NCI-H748 treated with DMSO at 0.1 percent for 48 hours (cell line): Measurements from ENCODE around the gene DPYSL5.

Experiments
- DNase-seq: peaks from one replicate; lab custom pipeline; 2025; lab: John Stamatoyannopoulos, UW

Gene DPYSL5

GRCh38 chr2:26932974-26933373 lies 85.0 kb downstream of the DPYSL5 start:
- DNase-seq, result no peak

- no peak for DNase-seq
These were observed 85.8 kb downstream of the DPYSL5 start for GRCh38 chr2:26933431-26934334.

GRCh38 chr2:26934335-26934724 lies 86.4 kb downstream of the DPYSL5 start:
- no peak for DNase-seq

GRCh38 chr2:26934985-26935384 lies 87.1 kb downstream of the DPYSL5 start:
- no peak for DNase-seq

GRCh38 chr2:26936855-26937254 lies 88.9 kb downstream of the DPYSL5 start:
- no peak for DNase-seq

- no peak for DNase-seq
These were observed 90.6 kb downstream of the DPYSL5 start for GRCh38 chr2:26938399-26939118.

GRCh38 chr2:26940001-26940400 lies 92.1 kb downstream of the DPYSL5 start:
- DNase-seq, result no peak

- no peak for DNase-seq
These were observed 93.6 kb downstream of the DPYSL5 start for GRCh38 chr2:26941486-26941885.

GRCh38 chr2:26942543-26943295 lies 94.8 kb downstream of the DPYSL5 start:
- peak; percentile 63 for DNase-seq

GRCh38 chr2:26945991-26946750 lies 98.2 kb downstream of the DPYSL5 start:
- no peak for DNase-seq

GRCh38 chr2:26946841-26947784 lies 99.2 kb downstream of the DPYSL5 start:
- DNase-seq, result no peak

- no peak for DNase-seq
These were observed 100.9 kb downstream of the DPYSL5 start for GRCh38 chr2:26948800-26949199.

GRCh38 chr2:26950246-26950645 lies 102.3 kb downstream of the DPYSL5 start:
- no peak for DNase-seq

- DNase-seq, result no peak
These were observed 103.3 kb downstream of the DPYSL5 start for GRCh38 chr2:26951236-26951635.

- DNase-seq, result no peak
These were observed 104.4 kb downstream of the DPYSL5 start for GRCh38 chr2:26952374-26952773.

- DNase-seq, result no peak
These were observed 106.2 kb downstream of the DPYSL5 start for GRCh38 chr2:26954135-26954534.

GRCh38 chr2:26957041-26957440 lies 109.1 kb downstream of the DPYSL5 start:
- DNase-seq, result no peak

- no peak for DNase-seq
These were observed 109.6 kb downstream of the DPYSL5 start for GRCh38 chr2:26957534-26957933.

GRCh38 chr2:26959331-26959730 lies 111.4 kb downstream of the DPYSL5 start:
- no peak for DNase-seq

- DNase-seq, result no peak
These were observed 116.7 kb downstream of the DPYSL5 start for GRCh38 chr2:26964446-26965130.
